Natural killer cell treated with Interleukin-12 subunit alpha and Interleukin-12 subunit beta and Interleukin-15 and Interleukin-18, amount 100 ng/mL, for 72 hours (primary cell): ENCODE results near the gene PRKN. TPM values are rescaled to one million over a fixed set of nuclear protein-coding genes. Genes with fewer than 3 reads are reported as not detected.
"Not testable (repeated sequence)": the region's sequence is repeated elsewhere in the genome, so short reads cannot be mapped to it uniquely, and the experiment has no call there.

Source experiments
- ATAC-seq, 2 donors: fragments of 150-1000 bp; cut with Tn5 transposase in 1 of 2; sonication (Bioruptor Pico), chemical (Tn5 transposase) in 1 of 2; 2 replicates each; pipeline ENCODE4 v1.10.0; 2021
- DNase-seq: peaks from one replicate; pipeline ENCODE4 v3.0.0; 2022; ENCODE audit warnings: low spot score
- H3K27ac Mint-ChIP-seq, 2 donors: 1 replicate in 1 of 2; 2 replicates in 1 of 2; pipeline ENCODE4 v1.8.0; 2022; ENCODE audit warnings: mixed read lengths in 2 of 2, mild to moderate bottlenecking in 1 of 2, moderate library complexity in 1 of 2
- H3K27me3 Mint-ChIP-seq, 2 donors: 1 replicate in 1 of 2; 2 replicates in 1 of 2; pipeline ENCODE4 v1.8.0; 2022; ENCODE audit warnings: mixed read lengths in 2 of 2
- H3K36me3 Mint-ChIP-seq: one replicate; pipeline ENCODE4 v1.8.0; 2022; ENCODE audit warnings: mixed read lengths
- H3K4me1 Mint-ChIP-seq, 2 donors: 1 replicate in 1 of 2; 2 replicates in 1 of 2; pipeline ENCODE4 v1.8.0; 2022; ENCODE audit warnings: low read depth in 2 of 2, mixed read lengths in 2 of 2, mild to moderate bottlenecking in 1 of 2
- H3K4me3 Mint-ChIP-seq: one replicate; pipeline ENCODE4 v1.8.0; 2022; ENCODE audit warnings: mixed read lengths
- H3K9me3 Mint-ChIP-seq: 2 replicates; pipeline ENCODE4 v1.8.0; 2022; ENCODE audit warnings: mixed read lengths
- total RNA-seq, 2 donors: library from RNA; stranded (reverse); gene quantifications; one replicate each; pipeline ENCODE4 v1.2.3, GENCODE V29; 2022

The PRKN gene
- total RNA-seq, 2 donors from 2014 or later: not detected

DNA sequence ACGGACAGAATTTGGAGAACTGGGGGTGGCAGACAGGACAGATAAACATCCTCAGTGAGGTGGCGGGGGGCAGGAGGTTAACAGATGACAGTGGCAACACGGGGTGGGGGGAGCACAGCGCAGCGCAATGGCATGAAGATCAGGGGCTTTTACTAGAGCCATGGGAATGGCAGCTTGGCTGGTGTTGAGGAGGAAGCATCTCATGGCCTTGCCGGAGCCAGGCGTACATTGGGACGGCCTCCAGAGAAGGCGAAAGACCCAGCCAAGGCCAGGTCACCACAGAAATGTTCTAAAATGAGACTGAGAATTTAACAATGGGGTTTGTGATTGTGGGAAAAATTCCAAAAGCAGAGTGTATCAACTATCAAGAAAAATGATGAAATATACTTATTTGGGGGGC is 173.0 kb downstream of the PRKN start:
- Mint-ChIP-seq H3K27ac (no peak overlapping the region), H3K4me1 (peaks cover 0 to 3% of the 10 kb centered on the region in 2 donors), H3K9me3 (peaks cover 23% of the 10 kb centered on the region), H3K36me3 (peaks cover 8% of the 10 kb centered on the region), H3K27me3 (no peaks in the 10 kb centered on the region), H3K4me3 (no peak overlapping the region)
- ATAC-seq (no peak), DNase-seq (no peak)

DNA sequence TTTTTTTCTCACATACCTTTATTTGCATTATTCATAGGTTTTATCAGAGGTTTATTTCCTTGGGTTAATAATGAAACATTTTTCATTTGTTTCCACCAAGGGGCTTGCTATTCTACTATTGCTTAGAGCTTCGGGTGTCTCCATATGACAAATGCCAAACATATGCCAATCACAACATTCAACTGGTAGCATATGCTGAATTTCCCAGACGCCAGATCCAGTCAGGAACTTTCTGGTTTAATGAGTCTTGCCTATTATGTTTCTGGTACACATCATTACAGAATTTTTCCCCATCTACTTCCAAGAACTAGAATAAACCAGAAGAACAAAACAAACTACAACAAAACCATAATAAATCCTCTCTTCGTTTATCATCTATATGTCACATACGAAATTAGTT is 180.7 kb downstream of the PRKN start:
- DNase-seq (no peak), ATAC-seq (no peak)
- Mint-ChIP-seq H3K36me3 (peaks cover 2% of the 10 kb centered on the region), H3K27me3 (no peaks in the 10 kb centered on the region), H3K9me3 (peaks cover 12% of the 10 kb centered on the region), H3K4me1 (peaks cover 0 to 2% of the 10 kb centered on the region in 2 donors), H3K27ac (no peak overlapping the region), H3K4me3 (no peak overlapping the region)

DNA sequence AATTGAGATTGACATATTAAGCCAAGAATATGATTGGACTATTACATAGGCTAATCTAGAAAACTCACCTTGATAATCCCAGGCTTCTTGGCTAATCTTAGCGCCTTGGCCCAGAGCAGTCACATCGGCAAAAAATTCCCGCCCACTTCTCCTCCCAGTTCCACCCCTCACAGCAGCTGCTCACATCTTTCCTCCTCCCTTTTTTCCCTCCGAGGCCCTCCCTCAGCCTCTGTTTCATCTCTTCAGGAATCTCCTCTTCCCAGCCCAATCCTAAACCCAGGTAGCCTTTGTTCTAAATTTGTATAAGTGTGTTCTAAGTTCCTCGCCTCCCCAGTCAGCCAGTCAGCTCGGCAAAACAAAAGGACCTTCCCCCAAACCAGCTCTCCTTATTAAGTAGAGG is 184.3 kb downstream of the PRKN start:
- peaks cover 5% of the 10 kb centered on the region for H3K9me3 Mint-ChIP-seq
- H3K27me3 Mint-ChIP-seq: no peaks in the 10 kb centered on the region
- H3K27ac Mint-ChIP-seq: no peak overlapping the region
- no peak overlapping the region for H3K4me3 Mint-ChIP-seq
- no peaks in the 10 kb centered on the region for H3K36me3 Mint-ChIP-seq
- ATAC-seq (no peak), DNase-seq (no peak)
- H3K4me1 Mint-ChIP-seq: no peaks in the 10 kb centered on the region

DNA sequence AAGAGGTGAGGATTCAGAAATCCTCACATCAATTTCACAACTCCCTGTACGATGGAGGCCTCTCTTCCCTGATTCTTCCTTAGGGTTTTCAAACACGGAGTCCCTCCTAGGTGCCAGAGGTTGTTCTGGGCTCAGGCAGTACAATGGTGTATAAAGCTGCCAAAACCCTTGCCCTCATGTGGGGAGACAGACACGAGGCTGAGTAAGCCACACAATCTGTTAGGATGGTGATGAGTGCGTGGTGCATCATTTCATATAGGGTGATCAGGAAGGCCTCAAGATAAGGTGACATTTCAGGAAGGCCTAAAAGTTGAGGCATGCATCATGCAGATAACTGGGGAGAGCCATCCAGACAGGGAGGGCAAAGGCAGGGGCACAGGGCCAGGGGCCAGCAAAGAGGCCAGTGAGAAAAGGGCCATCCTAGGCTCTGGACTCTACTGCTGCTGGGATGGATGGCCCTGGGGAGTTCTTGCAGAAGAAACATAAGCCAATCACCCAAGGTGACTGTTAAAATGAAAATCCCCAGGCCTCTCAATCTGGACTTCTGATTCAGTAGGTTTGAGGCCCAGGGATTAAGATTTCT is 186.5 kb downstream of the PRKN start:
- no peak for DNase-seq
- H3K27ac Mint-ChIP-seq: no peak overlapping the region
- H3K9me3 Mint-ChIP-seq: peaks cover 10% of the 10 kb centered on the region
- no peaks in the 10 kb centered on the region for H3K27me3 Mint-ChIP-seq
- no peak overlapping the region for H3K4me3 Mint-ChIP-seq
- H3K4me1 Mint-ChIP-seq: no peaks in the 10 kb centered on the region
- no peaks in the 10 kb centered on the region for H3K36me3 Mint-ChIP-seq
- ATAC-seq: no peak

DNA sequence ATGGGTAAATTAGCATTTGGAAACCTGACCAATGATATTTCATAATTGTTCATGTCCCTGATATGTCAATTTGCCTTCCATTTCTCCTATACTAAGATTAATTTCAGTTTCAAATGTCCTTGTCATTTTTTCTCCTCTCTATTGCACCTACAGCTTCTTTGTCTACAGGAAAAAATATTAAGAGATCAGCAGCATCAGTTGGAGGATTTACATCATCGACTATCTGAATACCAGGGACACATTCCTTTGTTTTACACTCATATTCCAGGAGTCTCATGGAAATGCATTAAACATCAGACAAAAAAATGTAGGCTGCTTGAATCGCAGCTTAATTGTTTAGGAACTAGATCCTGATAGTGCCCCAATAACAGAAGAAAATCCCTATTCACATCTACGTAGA is 188.2 kb downstream of the PRKN start:
- ATAC-seq (no peak), DNase-seq (no peak)
- Mint-ChIP-seq H3K36me3 (no peaks in the 10 kb centered on the region), H3K4me3 (no peak overlapping the region), H3K9me3 (peaks cover 10% of the 10 kb centered on the region), H3K27ac (no peak overlapping the region), H3K4me1 (no peaks in the 10 kb centered on the region), H3K27me3 (no peaks in the 10 kb centered on the region)

DNA sequence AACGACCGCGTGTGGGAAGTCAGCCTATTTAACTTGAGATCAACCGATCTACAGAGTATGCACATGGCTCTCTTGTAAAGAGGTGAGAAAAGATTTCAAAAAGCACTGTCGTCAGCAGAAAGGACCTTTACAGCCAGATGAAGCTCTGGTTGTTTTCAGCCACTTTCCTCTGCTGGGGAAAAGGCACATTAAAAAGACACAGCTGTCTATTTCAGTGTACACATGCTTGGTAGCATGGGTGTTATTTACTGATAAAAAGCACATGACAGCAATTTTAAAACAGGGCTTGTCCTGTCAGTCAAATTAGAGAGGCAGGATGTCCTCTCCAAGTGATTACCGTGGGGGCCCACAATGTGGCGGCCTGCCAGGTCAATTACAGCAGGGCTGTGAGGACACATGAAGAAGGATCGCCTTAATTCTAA is 188.9 kb downstream of the PRKN start:
- Mint-ChIP-seq H3K9me3 (peaks cover 10% of the 10 kb centered on the region), H3K4me1 (no peaks in the 10 kb centered on the region), H3K27ac (no peak overlapping the region), H3K4me3 (no peak overlapping the region), H3K27me3 (no peaks in the 10 kb centered on the region), H3K36me3 (no peaks in the 10 kb centered on the region)
- ATAC-seq (no peak), DNase-seq (no peak)

DNA sequence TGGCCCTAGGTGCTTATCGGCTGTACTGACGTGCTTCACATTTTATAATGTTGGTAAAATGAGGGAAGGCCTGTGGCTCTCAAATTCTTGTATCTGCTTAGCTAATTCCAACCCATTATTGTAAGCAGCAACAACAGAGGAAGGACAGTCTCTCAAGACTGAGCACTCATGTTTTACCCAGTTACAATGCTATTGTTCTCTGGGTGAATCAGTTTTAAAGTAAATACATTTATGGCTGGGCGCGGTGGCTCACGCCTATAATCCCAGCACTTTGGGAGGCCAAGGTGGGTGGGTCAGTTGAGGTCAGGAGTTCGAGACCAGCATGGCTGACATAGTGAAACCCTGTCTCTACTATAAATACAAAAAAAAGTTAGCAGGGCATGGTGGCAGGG is 194.6 kb downstream of the PRKN start:
- DNase-seq: no peak
- no peak for ATAC-seq
- peaks cover 4% of the 10 kb centered on the region for H3K9me3 Mint-ChIP-seq
- no peaks in the 10 kb centered on the region for H3K27me3 Mint-ChIP-seq
- no peak overlapping the region for H3K27ac Mint-ChIP-seq
- no peaks in the 10 kb centered on the region for H3K4me1 Mint-ChIP-seq
- no peaks in the 10 kb centered on the region for H3K36me3 Mint-ChIP-seq
- H3K4me3 Mint-ChIP-seq: no peak overlapping the region

DNA sequence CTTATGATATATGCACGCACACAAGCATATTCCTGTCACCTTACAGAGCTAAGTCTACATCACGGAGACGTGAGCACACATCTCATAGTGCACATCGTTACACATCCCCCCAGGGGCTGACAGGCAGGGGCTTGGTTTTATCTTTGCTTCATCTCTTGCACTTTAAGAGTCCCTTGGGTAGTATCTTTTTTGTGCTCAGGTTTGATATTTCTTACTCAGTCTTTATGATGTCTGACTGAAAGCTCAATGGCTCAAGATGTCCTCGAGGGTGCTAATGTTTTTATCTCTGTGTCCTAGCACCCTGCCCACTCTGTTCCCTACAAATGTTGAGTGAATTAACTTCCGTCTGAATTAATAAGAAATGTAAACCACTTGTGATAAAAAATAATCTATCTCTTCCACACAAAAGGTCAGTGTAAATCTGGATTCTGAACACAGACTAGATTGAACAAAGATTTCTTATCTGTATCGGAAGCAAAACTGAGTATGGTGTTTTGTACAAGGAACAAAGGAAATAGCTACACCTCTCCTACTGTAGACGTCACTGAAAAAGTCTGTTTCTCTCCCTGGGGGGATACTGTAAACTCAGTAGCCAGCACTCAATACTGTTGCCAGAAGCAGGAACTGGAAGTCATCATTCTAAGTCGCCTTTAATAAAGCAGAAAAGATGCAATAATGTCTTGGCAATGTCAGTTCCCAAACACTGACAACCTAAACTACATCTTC is 195.1 kb downstream of the PRKN start:
- DNase-seq: no peak
- Mint-ChIP-seq H3K36me3 (no peaks in the 10 kb centered on the region), H3K9me3 (peaks cover under 1% of the 10 kb centered on the region), H3K4me1 (no peaks in the 10 kb centered on the region), H3K4me3 (no peak overlapping the region), H3K27me3 (no peaks in the 10 kb centered on the region), H3K27ac (no peak overlapping the region)
- no peak for ATAC-seq

DNA sequence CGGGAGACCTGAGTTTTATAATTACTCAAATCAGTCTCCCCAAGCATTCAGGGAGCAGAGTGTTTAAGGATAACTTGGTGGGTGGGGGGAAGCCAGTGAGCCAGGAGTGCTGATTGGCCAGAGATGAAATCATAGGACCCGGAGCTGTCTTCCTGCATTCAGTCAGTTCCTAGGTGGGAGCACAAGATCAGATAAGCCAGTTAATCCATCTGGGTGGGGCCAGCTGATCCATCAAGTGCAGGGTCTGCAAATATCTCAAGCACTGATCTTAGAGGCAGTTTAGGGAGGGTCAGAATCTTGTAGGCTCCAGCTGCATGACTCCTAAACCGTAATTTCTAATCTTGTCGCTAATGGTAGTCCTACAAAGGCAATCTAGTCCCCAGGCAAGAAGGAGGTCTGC is 196.2 kb downstream of the PRKN start:
- DNase-seq, H3K9me3 Mint-ChIP-seq, H3K27me3 Mint-ChIP-seq, H3K36me3 Mint-ChIP-seq, ATAC-seq, H3K27ac Mint-ChIP-seq, H3K4me3 Mint-ChIP-seq, H3K4me1 Mint-ChIP-seq: not testable (repeated sequence)

DNA sequence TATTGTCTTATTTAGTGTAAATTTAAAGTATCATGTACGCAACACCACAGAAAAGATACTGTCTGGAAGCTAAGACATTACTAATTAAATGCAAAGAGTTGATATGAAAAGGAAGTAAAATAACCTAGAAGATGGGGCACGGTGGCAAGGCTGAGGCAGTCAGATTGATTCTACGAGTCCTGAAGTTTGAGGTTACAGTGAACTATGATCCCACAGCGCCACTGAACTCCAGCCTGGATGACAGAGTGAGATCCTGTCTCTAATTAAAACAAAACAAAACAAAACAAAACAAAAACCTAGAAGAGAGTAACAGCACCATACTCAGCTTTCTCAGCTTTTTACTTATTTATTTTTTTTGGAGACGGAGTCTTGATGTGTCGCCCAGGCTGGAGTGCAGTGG is 199.0 kb downstream of the PRKN start:
- Mint-ChIP-seq H3K4me3 (no peak overlapping the region), H3K9me3 (peaks cover 4% of the 10 kb centered on the region), H3K27ac (no peak overlapping the region), H3K27me3 (no peaks in the 10 kb centered on the region), H3K4me1 (peaks cover 0 to 3% of the 10 kb centered on the region in 2 donors), H3K36me3 (no peaks in the 10 kb centered on the region)
- DNase-seq: no peak
- no peak for ATAC-seq

DNA sequence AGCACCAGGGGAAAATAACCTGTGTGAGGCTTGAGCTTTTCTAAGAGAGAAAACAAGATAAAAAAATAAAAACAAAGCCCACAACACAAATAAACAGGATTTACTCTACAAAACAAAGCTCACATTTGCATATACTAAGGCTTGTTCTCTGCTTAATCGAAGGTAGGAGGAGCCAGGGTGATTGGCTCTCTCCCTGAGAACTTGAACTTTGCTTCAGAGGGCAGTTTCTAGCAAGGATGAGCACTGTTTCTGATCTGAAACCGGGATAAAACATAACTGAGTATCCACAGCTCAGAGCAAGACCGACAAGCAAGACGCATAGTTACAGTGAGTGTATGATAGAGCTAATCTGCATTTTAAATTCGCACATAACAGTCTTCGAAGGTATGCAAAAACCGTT is 200.6 kb downstream of the PRKN start:
- Mint-ChIP-seq H3K36me3 (no peaks in the 10 kb centered on the region), H3K27me3 (no peaks in the 10 kb centered on the region), H3K27ac (no peak overlapping the region), H3K4me3 (no peak overlapping the region), H3K9me3 (peaks cover 8% of the 10 kb centered on the region), H3K4me1 (peaks cover 0 to 3% of the 10 kb centered on the region in 2 donors)
- DNase-seq (no peak), ATAC-seq (no peak)

DNA sequence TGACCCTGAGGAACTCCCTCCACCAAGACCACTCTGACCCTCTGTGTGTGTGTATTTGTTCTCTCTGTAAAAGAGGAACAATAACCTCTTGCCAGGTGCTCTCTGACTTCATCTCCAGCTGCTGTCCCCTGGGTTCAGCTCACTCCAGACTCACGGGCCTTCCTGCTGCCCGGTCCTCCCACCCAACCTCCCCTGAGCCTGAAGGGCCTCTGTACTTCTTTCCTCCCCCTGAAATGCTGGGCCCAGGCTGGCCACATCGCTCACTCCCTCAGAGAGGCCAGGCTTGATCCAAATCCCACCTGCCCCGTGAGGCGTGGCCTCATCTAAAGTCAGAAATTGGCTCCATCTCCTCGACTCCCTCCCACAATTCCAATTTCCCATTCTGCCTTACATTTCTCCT is 202.4 kb downstream of the PRKN start:
- peaks cover 0 to 3% of the 10 kb centered on the region in 2 donors for H3K4me1 Mint-ChIP-seq
- no peaks in the 10 kb centered on the region for H3K27me3 Mint-ChIP-seq
- no peak overlapping the region for H3K4me3 Mint-ChIP-seq
- no peak overlapping the region for H3K27ac Mint-ChIP-seq
- H3K9me3 Mint-ChIP-seq: peaks cover 8% of the 10 kb centered on the region
- no peak for DNase-seq
- H3K36me3 Mint-ChIP-seq: no peaks in the 10 kb centered on the region
- ATAC-seq: no peak

DNA sequence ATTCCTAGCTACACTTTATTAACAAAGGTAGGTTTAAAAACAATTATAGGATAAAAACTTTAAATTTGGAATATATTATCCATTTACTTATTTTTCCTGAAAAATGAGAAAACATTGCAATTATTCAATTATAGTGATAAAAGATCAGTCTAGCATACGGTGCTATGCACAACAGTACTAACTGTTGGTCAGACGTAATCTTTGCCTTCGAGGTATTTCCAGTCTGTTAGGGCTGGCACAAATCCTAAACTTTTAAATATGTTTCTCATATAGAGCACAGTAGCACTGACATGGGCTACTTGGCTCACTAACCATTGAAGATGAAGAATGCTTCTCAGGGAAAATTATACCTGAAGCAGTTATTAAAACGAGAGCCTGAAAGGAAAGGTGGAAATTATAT is 214.8 kb downstream of the PRKN start:
- Mint-ChIP-seq H3K4me1 (no peaks in the 10 kb centered on the region), H3K9me3 (peaks cover 11% of the 10 kb centered on the region), H3K4me3 (no peak overlapping the region), H3K36me3 (no peaks in the 10 kb centered on the region), H3K27ac (no peak overlapping the region), H3K27me3 (no peaks in the 10 kb centered on the region)
- ATAC-seq (no peak), DNase-seq (no peak)

DNA sequence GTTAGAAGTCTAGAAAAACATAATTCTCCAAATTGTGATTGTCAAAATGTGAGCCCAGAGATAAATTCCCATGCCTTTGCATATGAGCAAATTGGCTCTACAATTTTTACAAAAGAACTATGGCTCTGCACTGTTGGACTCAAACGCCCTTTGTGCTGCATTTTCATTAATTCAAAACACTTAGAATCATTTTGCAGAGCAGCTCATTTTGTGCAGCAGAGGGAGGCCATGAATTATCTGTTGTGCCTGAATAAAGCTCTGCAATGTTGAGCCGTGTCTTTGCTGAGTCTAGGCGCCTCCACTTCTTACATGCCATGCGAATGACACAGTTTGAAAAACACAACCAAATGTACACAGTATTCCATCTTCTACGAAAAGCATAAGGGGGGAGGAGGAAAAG is 230.2 kb downstream of the PRKN start:
- ATAC-seq (no peak), DNase-seq (no peak)
- no peaks in the 10 kb centered on the region for H3K4me1 Mint-ChIP-seq
- H3K36me3 Mint-ChIP-seq: no peaks in the 10 kb centered on the region
- H3K27ac Mint-ChIP-seq: no peak overlapping the region
- H3K27me3 Mint-ChIP-seq: no peaks in the 10 kb centered on the region
- H3K4me3 Mint-ChIP-seq: no peak overlapping the region
- H3K9me3 Mint-ChIP-seq: peaks cover 8% of the 10 kb centered on the region

DNA sequence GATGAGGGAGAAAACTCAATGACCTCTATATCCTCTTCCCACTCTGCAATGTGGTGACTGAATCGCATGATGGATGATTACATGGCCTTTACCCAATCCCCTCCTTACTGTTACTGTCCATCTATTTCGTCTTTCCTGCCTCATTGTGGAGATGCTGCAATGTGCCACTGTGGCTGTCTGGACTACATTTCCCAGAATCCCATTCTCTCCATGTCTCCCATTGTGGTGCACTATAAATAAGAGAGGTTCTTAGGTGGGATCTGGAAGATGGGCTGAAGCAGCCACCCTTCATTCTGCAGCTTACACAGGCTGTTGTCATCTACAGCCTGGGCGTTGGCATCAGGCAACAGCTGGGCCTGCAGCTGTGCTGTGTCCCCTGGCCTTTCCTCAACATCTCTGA is 233.6 kb downstream of the PRKN start:
- ATAC-seq (no peak), DNase-seq (no peak)
- Mint-ChIP-seq H3K9me3 (peaks cover 8% of the 10 kb centered on the region), H3K27me3 (no peaks in the 10 kb centered on the region), H3K4me3 (no peak overlapping the region), H3K36me3 (no peaks in the 10 kb centered on the region), H3K4me1 (no peaks in the 10 kb centered on the region), H3K27ac (no peak overlapping the region)
